GM12878 (cell line): ENCODE measurements around the gene TMEM255A. TPM values are rescaled to one million over a fixed set of nuclear protein-coding genes. Genes with fewer than 3 reads are reported as not detected.

Experiments
- ATAC-seq: fragments of 200-7000 bp; cut with Tn5 transposase; 3 replicates; pipeline ENCODE4 v1.9.1; 2020; ENCODE audit warnings: mild to moderate bottlenecking, moderate library complexity
- BruUV-seq: library from RNA; stranded (reverse); fragments of 400-500 nt; replicated peaks from 2 replicates; lab custom pipeline; 2021; lab: Mats Ljungman, UMichigan
- CTCF ChIA-PET: fragments of 300-600 bp; sonication (Branson Sonifier 250); formaldehyde crosslinking; extraction: SDS; loops from one replicate; lab custom pipeline; 2021; ENCODE audit warnings: inconsistent platforms; lab: Yijun Ruan, JAX
- POLR2A ChIA-PET: fragments of 350-600 bp; formaldehyde crosslinking; extraction: SDS; loops from one replicate; lab custom pipeline; 2021; ENCODE audit warnings: inconsistent platforms; lab: Charles Lee
- RAD21 ChIA-PET: fragments of 300-600 bp; sonication (Branson Sonifier 250); formaldehyde crosslinking; loops from one replicate; lab custom pipeline; 2023; ENCODE audit warnings: antibody characterized with exemption; ENCODE audit not compliant: unreplicated experiment; lab: Charles Lee
- SMC1A ChIA-PET: fragments of 300-600 bp; sonication (Branson Sonifier 250); formaldehyde crosslinking; loops from one replicate; lab custom pipeline; 2023; ENCODE audit not compliant: unreplicated experiment, uncharacterized antibody; lab: Charles Lee
- DNase-seq: peaks from one replicate; pipeline ENCODE4 v3.0.0-alpha.2; 2011; ENCODE audit warnings: low read depth, low spot score
- FAIRE-seq: peaks from 3 replicates; lab custom pipeline; 2011; peaks lifted over from hg19 to GRCh38; lab: Jason Lieb, UNC
- H2AFZ ChIP-seq: 2 replicates; pipeline ENCODE4 v1.6.0; 2011; ENCODE audit warnings: low read depth, low read length, control low read depth; ENCODE audit not compliant: control insufficient read depth
- H3K27ac ChIP-seq: 2 replicates; pipeline ENCODE4 v1.5.1; 2011; ENCODE audit warnings: control low read depth; ENCODE audit not compliant: control insufficient read depth, insufficient read depth
- H3K27me3 ChIP-seq, 2 experiments: replicated peaks in 1 of 2; 2 replicates each; pipeline versions ENCODE4 v1.6.0 to v1.6.1; 2011; ENCODE audit warnings: low read length in 1 of 2; ENCODE audit not compliant: control insufficient read depth in 2 of 2, insufficient read depth in 2 of 2
- H3K36me3 ChIP-seq, 2 experiments: 2 replicates each; pipeline ENCODE4 v1.5.1; 2011; ENCODE audit warnings: low read length in 1 of 2; ENCODE audit not compliant: control insufficient read depth in 2 of 2, insufficient read depth in 2 of 2
- H3K4me1 ChIP-seq: 2 replicates; pipeline ENCODE4 v1.6.1; 2011; ENCODE audit warnings: mild to moderate bottlenecking, low read length, moderate library complexity, mixed read lengths; ENCODE audit not compliant: control insufficient read depth, insufficient read depth
- H3K4me2 ChIP-seq: 2 replicates; pipeline ENCODE4 v1.6.0; 2011; ENCODE audit warnings: control low read depth; ENCODE audit not compliant: control insufficient read depth, insufficient read depth
- H3K4me3 ChIP-seq: fragments of 200-600 bp; sonication (generic); 2 replicates; pipeline ENCODE4 v1.5.1; 2016
- H3K79me2 ChIP-seq: 2 replicates; pipeline ENCODE4 v1.6.0; 2011; ENCODE audit warnings: low read length; ENCODE audit not compliant: control insufficient read depth, insufficient read depth
- H3K9ac ChIP-seq: 2 replicates; pipeline ENCODE4 v1.8.0; 2011; ENCODE audit warnings: low read length, control low read depth, mixed read lengths; ENCODE audit not compliant: control insufficient read depth, insufficient read depth
- H3K9me3 ChIP-seq: replicated peaks from 3 replicates; pipeline ENCODE4 v1.5.1; 2011; ENCODE audit warnings: mild to moderate bottlenecking, low read length; ENCODE audit not compliant: control insufficient read depth, insufficient read depth
- H4K20me1 ChIP-seq: 2 replicates; pipeline ENCODE4 v1.6.0; 2011; ENCODE audit not compliant: control insufficient read depth, insufficient read depth
- BCL11A ChIP-seq: IDR thresholded peaks from 2 replicates; pipeline ENCODE4 v1.6.1; 2011; ENCODE audit warnings: low read depth, low read length
- CREM ChIP-seq: IDR thresholded peaks from 2 replicates; pipeline ENCODE4 v1.6.1; 2014; ENCODE audit warnings: antibody characterized with exemption, low read depth
- E2F4 ChIP-seq: IDR thresholded peaks from 2 replicates; pipeline ENCODE4 v1.6.1; 2012; ENCODE audit warnings: low read depth, low read length, improper control_type of control experiment
- E2F8 ChIP-seq: fragments of 450-650 bp; IDR thresholded peaks from 2 replicates; pipeline ENCODE4 v1.6.1; 2018; ENCODE audit warnings: mild to moderate bottlenecking, low read depth, moderate library complexity; ENCODE audit not compliant: partially characterized antibody
- GABPA ChIP-seq: IDR thresholded peaks from 2 replicates; pipeline ENCODE4 v1.6.1; 2014; ENCODE audit warnings: antibody characterized with exemption, low read depth, mild to moderate bottlenecking, inconsistent platforms
- HCFC1 ChIP-seq: fragments of 150-350 bp; IDR thresholded peaks from 2 replicates; pipeline ENCODE4 v1.6.1; 2014; ENCODE audit warnings: low read length
- HDAC6 ChIP-seq: fragments of 200-600 bp; sonication (generic); IDR thresholded peaks from one replicate; pipeline ENCODE4 v1.8.0; 2017; ENCODE audit warnings: antibody characterized with exemption; ENCODE audit not compliant: unreplicated experiment
- MAX ChIP-seq: IDR thresholded peaks from 2 replicates; pipeline ENCODE4 v1.6.1; 2012; ENCODE audit warnings: low read depth, low read length, improper control_type of control experiment
- NBN ChIP-seq: fragments of 450-650 bp; IDR thresholded peaks from 2 replicates; pipeline ENCODE4 v1.6.1; 2016
- NFIC ChIP-seq: IDR thresholded peaks from 2 replicates; pipeline ENCODE4 v1.6.1; 2012; ENCODE audit warnings: low read depth, mild to moderate bottlenecking, inconsistent platforms, low read length, moderate library complexity
- NFXL1 ChIP-seq: fragments of 450-650 bp; IDR thresholded peaks from 2 replicates; pipeline ENCODE4 v1.6.1; 2017; ENCODE audit warnings: antibody characterized with exemption, mild to moderate bottlenecking, borderline replicate concordance
- POU2F2 ChIP-seq: IDR thresholded peaks from 3 replicates; pipeline ENCODE4 v1.6.1; 2011; ENCODE audit warnings: low read depth, mild to moderate bottlenecking, low read length, borderline replicate concordance
- SMAD1 ChIP-seq: fragments of 450-650 bp; IDR thresholded peaks from 2 replicates; pipeline ENCODE4 v1.6.1; 2018; ENCODE audit warnings: mild to moderate bottlenecking, low read depth; ENCODE audit not compliant: partially characterized antibody
- SP1 ChIP-seq: IDR thresholded peaks from one replicate; pipeline ENCODE4 v1.6.1; 2011; ENCODE audit warnings: low read depth, low read length
- SPI1 ChIP-seq: IDR thresholded peaks from 2 replicates; pipeline ENCODE4 v1.6.1; 2011; ENCODE audit warnings: low read depth, mild to moderate bottlenecking, low read length, moderate library complexity, borderline replicate concordance; ENCODE audit not compliant: insufficient read depth
- YY1 ChIP-seq: IDR thresholded peaks from 2 replicates; pipeline ENCODE4 v1.6.1; 2011; ENCODE audit warnings: low read depth, mild to moderate bottlenecking, low read length
- ZNF687 ChIP-seq: fragments of 450-650 bp; IDR thresholded peaks from 2 replicates; pipeline ENCODE4 v1.6.1; 2017; ENCODE audit warnings: mild to moderate bottlenecking, moderate library complexity
- WGBS: methylation state at CpG from one replicate; pipeline ENCODE4 v1.1.6; 2016; ENCODE audit warnings: low lambda C conversion rate; ENCODE audit not compliant: insufficient replicate concordance, insufficient coverage; ENCODE audit errors: missing lambda C conversion rate; 5-methylcytosine and 5-hydroxymethylcytosine counted together
- in situ Hi-C: fragments of 300-500 bp; cut with MboI; formaldehyde crosslinking; loops from 9 replicates; pipeline ENCODE4 v1.14.3; 2018; ENCODE audit warnings: mixed read lengths
- intact Hi-C: fragments of 100-400 bp; cut with micrococcal nuclease; formaldehyde crosslinking; loops from one replicate; pipeline ENCODE4 v1.14.2; 2022; ENCODE audit not compliant: unreplicated experiment
- polyA plus RNA-seq, 11 experiments: library from polyadenylated mRNA; depleted of rRNA in 4 of 11; unstranded in 6 of 11; stranded (reverse) in 5 of 11; fragments of >200 nt; fragmentation: Nextera tagmentation in 4 of 11; fragmentation: Illumina TruSeq in 1 of 11; extraction: Ambion mirVana in 4 of 11; extraction: Trizol in 1 of 11; gene quantifications; 1 replicate in 1 of 11; 2 replicates in 10 of 11; pipeline versions ENCODE4 v1.2.1 to v1.2.3, GENCODE V29; 2011 to 2016; ENCODE audit warnings: inconsistent platforms in 2 of 11, missing spikeins in 2 of 11, low read depth in 1 of 11
- total RNA-seq, 4 experiments: library from RNA; depleted of rRNA in 3 of 4; stranded (reverse); fragments of >200 nt in 3 of 4; fragmentation: Illumina TruSeq in 1 of 4; extraction: Trizol in 1 of 4; gene quantifications; 2 replicates each; pipeline versions ENCODE4 v1.2.1 to v1.2.3, GENCODE V29; 2013 to 2021

The TMEM255A gene
- total and polyA plus RNA-seq, 10 of the 15 experiments (the other 5 are each of a cell fraction or from before 2014, with no cell fraction given): 0.90 to 5.4 (median 1.3) TPM

- intact Hi-C loops: loop anchor here (5.0 kb wide), 1 partner anchor 142 kb away; no protein-coding TSS in a partner anchor
- WGBS: 5% methylated on average over 4 of the region's 4 CpGs
- Histone ChIP-seq H3K27ac (no peak overlapping the region), H2AFZ (no peak overlapping the region), H3K27me3 (peaks cover 2 to 7% of the 10 kb centered on the region in 2 experiments; a peak in 3 of 4 replicates), H3K4me3 (no peak overlapping the region), H3K9me3 (no peaks in the 10 kb centered on the region), H3K9ac (no peak overlapping the region), H3K36me3 (no peaks in the 10 kb centered on the region), H3K4me1 (no peaks in the 10 kb centered on the region), H3K79me2 (no peaks in the 10 kb centered on the region), H4K20me1 (no peaks in the 10 kb centered on the region), H3K4me2 (no peak overlapping the region)
- no peak for FAIRE-seq
- no peak for ATAC-seq
- CTCF ChIA-PET: interaction anchor here (0.7 to 1.9 kb wide), 2 partner anchors 14 to 16 kb away, joined by 3 to 5 read pairs; no protein-coding TSS in a partner anchor
- BruUV-seq: no TSS peak
- in situ Hi-C loops: no loop called here
- no peak for DNase-seq
- SMC1A ChIA-PET: no interaction called here
- POLR2A ChIA-PET: no interaction called here
- RAD21 ChIA-PET: no interaction called here
- TF ChIP-seq SPI1: no peak
- TF ChIP-seq E2F4: no peak
- TF ChIP-seq HCFC1: no peak
- TF ChIP-seq NBN: no peak
- TF ChIP-seq HDAC6: no peak
- no peak for TF ChIP-seq YY1
- TF ChIP-seq POU2F2: no peak
- TF ChIP-seq BCL11A: no peak
- no peak for TF ChIP-seq NFIC
- TF ChIP-seq SMAD1: no peak
- TF ChIP-seq MAX: no peak
- TF ChIP-seq CREM: no peak
- TF ChIP-seq NFXL1: no peak
- TF ChIP-seq ZNF687: no peak
- no peak for TF ChIP-seq SP1
- no peak for TF ChIP-seq E2F8
- no peak for TF ChIP-seq GABPA
Observed at GRCh38 chrX:120315776-120316175, 4.5 kb upstream of the TMEM255A start.
